22Rv1 (cell line): ENCODE data around the gene MAP3K10.

Source experiments
- H3K27ac ChIP-seq: fragments of 450-650 bp; 2 replicates; pipeline ENCODE4 v1.5.1; 2017
- CTCF ChIP-seq: fragments of 450-650 bp; IDR thresholded peaks from 2 replicates; pipeline ENCODE4 v1.5.1; 2017; ENCODE audit warnings: mild to moderate bottlenecking
- ZFX ChIP-seq: fragments of 450-650 bp; IDR thresholded peaks from 2 replicates; pipeline ENCODE4 v1.6.1; 2017; ENCODE audit warnings: antibody characterized with exemption, borderline replicate concordance

The MAP3K10 gene

GRCh38 chr19:40219721-40220276 lies 28.6 kb downstream of the MAP3K10 start:
- TF ChIP-seq CTCF (no peak), ZFX (no peak)
- peak overlapping the region; percentile 19; the same call in 1 of the 2 replicates for H3K27ac ChIP-seq

- TF ChIP-seq CTCF (no peak), ZFX (no peak)
- no peak overlapping the region for H3K27ac ChIP-seq
These were observed 29.4 kb downstream of the MAP3K10 start for GRCh38 chr19:40220674-40221073.

DNA sequence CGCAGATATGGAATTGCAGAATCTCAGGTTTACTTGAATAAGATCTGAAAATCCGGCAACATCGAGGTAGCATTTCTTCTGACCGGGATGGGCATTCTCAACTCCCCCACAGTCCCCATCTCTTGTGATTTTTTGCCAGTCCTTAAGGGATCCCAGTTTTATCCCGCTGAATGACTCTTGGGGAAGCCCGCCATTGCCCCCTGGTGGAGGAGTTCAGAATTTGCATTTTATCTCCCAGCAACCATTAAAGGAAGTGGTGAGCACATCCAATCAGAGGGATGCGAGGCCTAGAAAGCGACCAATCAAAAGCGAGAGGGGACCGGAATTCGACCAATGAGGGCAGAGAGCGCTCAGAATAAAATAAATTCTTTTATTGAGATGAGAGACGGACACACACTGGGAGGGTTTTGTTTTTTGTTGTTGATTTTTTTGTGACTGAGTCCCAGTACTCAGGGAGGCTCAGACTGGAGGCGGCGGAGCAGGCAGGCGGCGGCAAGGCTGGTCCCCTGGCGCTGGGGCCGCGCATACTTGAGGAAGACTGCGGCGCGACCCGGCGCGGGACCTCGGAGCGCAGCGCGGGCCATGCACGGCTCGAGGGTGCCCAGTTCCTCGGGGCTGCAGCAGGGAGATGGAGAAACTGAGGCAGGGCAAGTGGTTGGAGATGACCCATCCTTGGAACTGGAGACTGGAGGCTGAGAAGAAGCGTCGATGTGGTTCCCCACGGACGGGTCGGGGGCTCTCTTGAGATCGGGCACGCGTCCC lies 30.8 kb downstream of the MAP3K10 start:
- H3K27ac ChIP-seq = peak overlapping the region; percentile 82; the same call in 1 of the 2 replicates
- TF ChIP-seq ZFX = no peak
- peak; percentile 97 for TF ChIP-seq CTCF

GRCh38 chr19:40223135-40223822 lies 32.1 kb downstream of the MAP3K10 start:
- H3K27ac ChIP-seq = peak overlapping the region; percentile 82
- TF ChIP-seq ZFX (no peak), CTCF (no peak)

DNA sequence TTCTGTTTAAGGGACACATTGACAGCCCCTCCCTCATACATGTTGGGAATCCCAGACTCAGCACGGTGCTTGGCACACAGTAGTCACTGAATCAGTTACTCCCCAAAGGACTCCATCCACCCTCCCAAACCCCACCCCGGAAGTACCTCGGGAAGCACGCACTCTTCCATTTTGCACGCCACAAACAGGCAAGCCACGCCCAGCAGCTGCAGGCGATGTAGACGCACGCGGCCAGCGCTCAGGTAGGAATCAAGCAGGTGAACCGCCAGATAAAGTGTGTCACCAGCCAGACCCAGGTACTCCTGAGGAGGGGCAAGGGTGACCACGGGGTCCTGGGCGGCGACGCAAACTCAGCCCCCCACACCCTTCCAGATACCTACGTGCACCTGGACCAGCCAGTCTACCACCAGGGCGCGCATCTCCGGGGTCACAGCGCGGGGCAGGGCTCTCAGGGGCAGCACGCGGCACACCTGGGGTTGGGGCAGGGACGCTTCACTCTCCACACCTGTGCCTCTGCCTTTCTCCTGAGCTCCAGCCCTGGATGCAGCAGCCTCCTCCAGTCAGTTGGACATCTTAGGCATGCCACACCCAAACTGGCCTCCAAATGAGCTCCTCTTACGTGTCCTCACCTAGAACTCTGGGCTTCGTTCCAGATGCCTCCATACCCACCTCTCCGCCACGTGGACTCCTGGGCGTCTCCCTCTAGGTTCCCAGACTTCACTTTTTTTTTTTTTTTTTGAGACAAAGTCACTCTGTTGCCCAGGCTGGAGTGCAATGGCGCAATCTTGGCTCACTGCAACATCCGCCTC lies 33.3 kb downstream of the MAP3K10 start:
- H3K27ac ChIP-seq = peak overlapping the region; percentile 82
- TF ChIP-seq CTCF = peak; percentile 41
- no peak for TF ChIP-seq ZFX

DNA sequence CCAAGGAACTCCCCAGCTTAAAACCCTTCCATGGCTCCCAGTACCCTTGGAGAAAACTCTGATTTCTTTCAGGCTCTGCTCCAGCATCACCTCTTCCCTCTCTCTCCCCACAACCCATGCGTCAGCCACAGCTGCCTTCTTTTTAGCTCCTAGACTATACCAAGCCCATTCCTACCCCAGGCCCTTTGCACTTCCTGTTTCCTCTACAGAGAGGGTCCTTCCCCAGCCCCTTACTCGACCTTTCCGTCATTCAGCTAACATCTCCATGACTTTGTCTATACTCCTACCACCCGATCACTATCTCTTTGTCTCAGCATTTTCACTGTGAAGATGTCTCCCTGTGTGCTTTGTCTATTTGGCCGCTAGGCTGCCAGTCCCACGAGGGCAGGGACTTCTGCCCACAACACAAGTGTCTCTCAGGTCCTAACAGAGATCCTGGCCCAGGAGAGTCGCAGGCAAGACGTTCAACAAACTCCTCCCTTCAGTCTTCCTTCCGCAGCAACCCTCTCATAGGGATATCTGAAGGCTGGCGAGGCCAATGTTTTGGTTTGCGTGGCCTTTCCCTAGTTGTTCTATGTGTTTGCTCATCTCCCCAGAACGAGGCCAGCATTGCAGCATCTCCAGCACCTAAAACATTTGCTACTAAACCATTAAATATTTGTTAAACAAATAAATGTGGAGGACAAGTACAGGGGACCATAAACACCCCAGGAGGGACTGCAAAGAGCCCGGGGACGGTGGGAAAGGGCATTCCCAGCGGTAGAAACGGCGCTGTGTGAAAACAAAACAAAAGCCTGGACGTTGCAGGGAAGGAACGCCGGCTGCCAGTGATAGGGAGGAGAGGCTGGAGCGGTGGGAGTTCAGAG lies 34.4 kb downstream of the MAP3K10 start:
- TF ChIP-seq CTCF (no peak), ZFX (no peak)

More for the DNA sequence above, 34.4 kb downstream of the MAP3K10 start:
- H3K27ac ChIP-seq = peak overlapping the region; percentile 82
